Right lobe of liver (tissue), 4 donors: ENCODE data around the gene SERPINA3.

Experiments used
- CTCF ChIP-seq, 4 donors: fragments of 200-600 bp in 3 of 4; fragments of 450-650 bp in 1 of 4; IDR thresholded peaks; one replicate each; pipeline versions ENCODE4 v1.5.1 to v1.8.0; 2016 to 2022; ENCODE audit warnings: antibody characterized with exemption in 4 of 4, mild to moderate bottlenecking in 2 of 4
- POLR2A ChIP-seq: fragments of 450-650 bp; IDR thresholded peaks from one replicate; pipeline ENCODE4 v1.6.1; 2017; ENCODE audit warnings: antibody characterized with exemption, mild to moderate bottlenecking
- donor health status: DM: no; HTN: no; CAD: no.
- donor health status: DM: no; HTN: no; CAD: no.
- donor health status: DM: no; HTN: yes; CAD: no.

- TF ChIP-seq CTCF (IDR thresholded peaks at IDR 0.05): no peak
- no peak for TF ChIP-seq POLR2A
These were observed 29.3 kb upstream of the SERPINA3 start for GRCh38 chr14:94582851-94583250.
